ENCODE data around the gene SDC4.
A peak's percentile ranks its signal among the peaks of the same experiment; 100 is the strongest.

Gene SDC4, protein sequence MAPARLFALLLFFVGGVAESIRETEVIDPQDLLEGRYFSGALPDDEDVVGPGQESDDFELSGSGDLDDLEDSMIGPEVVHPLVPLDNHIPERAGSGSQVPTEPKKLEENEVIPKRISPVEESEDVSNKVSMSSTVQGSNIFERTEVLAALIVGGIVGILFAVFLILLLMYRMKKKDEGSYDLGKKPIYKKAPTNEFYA

DNA sequence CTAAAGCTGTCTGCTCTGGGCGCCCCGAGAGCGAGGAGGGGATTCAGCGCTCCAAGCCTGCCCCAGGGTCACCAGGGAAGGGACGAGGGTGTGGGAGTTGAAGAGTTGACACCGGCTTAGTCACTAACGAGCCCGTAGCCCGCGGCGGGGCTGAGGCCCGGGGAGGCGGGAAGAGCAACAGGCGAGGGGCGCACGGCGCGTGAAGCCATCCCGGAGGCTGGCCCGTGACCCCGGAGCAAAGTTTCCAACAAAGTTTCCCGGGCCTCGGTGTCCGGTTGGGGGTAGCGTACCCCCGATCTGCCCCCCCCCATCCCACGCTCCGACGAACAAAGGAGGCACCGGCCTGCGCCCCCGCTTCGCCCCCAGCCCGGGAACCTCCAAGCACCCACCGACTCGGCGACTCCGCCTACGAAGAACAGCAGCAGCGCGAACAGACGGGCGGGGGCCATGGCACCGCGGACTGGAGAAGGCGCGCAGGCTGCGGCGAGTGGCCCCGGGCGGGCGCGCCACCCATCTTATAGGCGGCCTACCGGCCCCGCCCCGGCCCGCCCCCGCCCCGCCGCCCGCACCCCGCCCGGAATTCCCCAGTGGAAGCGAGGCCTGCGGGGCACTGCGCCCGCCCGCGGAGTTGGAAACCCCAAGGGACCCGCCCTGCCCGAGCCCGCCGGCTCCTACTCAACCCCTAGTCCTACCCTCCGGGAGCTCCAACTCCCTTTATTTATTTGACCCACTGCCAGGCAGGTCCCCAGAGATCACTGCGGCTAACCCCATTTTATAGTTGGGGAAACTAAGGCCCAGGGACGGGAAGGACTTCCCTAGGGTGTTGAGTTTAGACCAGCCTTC lies at the start of gene SDC4:
Gene SDC4 (minus strand): TSS at position 489 of the 843 bp plus-strand sequence. CDS start 40 bp downstream, at position 449.
- DNase-seq, result peak; percentile 75 to 81

DNA sequence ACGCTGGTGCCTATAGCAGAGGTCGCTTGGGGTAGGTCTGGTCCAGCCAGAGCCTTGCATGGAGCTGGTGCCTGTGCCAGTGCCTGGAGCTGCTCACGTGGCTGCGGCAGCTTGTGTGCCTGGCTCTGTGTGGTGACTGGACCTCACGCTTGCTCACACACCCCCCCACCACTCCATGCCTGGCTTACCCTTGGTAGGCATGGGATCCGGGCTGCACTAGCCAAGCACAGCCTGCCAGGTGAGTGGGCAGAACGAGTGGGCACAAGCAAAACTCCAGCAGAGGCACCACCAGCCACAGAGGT lies 46.8 kb upstream of the SDC4 start:
- DNase-seq, result no peak

DNA sequence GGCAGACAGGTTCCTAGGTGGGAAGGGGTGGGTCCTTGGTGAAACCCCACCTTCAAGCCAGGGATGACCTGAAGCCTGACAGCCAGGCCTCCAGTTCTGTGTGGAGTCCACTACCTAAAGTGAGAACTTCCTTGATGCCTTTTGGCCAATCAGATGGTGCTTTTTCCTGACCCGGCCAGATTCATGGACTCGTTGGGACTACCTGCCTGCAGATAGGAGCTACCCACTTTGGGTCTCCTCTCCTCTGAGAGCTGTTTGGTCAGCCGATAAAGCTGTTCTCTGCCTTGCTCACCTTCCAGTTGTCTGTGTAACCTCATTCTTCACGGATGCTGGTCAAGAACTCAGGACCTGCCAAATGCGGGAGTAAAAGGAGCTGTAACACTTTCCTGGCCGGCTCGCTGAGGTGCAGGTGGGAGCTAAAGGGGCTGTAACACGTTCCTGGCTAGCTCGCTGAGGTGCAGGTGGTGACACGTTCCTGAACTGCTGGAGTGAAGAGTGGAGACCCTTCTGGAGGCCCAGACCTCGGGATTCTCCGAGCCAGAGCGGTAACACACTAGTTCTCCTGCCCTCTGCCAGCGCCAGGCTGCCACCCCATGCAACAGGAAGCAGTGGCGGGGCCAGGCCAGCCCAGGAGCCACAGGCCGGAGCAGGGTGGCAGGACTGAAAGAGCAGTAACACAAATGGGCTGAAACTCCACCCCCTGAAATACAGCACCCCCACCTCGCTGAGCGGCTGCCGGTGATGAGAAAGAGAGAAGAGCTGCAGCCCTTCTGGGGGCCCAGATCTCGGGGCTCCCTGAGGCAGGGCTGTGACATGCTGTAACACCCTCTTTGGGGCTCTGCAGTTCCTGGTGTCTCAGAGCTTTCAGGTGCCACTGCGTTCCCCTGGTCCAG lies 46.2 kb upstream of the SDC4 start:
- DNase-seq, result no peak

DNA sequence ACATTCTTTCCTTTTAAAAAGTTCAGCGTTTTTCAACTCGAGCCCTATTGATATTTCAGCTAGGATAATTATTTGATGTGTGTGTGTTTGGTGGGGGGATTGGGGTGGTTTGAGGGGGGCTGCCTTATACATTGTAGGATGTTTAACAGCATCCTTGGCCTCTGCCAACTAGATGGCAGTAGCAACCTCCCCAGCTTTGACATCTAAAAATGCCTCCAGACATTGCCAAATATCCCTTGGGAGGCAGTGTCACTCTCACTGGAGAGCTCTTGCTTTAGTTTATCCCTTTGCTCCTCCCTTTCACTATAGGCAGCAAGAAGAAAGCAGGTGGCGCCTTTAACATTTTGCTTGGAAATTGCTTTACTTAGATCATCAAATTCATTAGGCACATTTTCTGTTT lies 44.5 kb upstream of the SDC4 start:
- DNase-seq, result no peak

DNA sequence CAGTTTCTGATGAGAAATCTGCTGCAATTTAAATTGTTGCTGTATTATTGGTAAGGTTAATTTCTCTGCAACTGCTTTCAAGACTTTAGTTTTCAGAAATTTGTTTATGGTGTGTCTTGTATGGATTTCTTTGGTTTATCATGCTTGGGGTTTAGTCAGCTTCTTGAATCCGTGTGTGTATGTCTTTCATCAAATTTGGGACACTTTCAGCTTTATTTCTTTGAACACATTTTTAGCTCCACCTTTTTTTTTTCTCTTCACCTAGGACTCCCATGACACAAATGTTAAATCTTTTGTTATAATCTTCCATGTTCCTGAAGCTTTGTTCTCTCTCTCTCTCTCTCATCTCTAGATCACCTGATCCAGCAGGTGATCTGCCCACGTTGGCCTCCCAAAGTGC lies 43.3 kb upstream of the SDC4 start:
- no peak for DNase-seq

DNA sequence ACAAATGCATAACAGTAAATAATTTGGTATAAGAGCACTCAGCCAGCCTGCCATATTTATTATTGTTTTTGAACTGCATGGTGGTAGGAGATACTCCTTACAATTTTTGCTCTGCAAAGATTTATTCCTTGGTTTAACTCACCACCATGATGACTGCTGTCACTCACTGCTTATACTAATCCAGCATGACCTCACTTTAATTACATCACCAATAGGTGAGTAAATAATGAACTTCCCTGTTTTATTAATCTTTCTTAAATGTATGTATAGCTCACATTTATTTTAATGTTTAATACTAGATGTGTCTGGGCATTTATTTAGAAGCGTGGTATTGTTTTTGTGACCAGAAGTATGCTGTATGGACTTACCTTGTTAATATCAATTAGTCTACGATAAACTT lies 42.7 kb upstream of the SDC4 start:
- DNase-seq, result no peak

DNA sequence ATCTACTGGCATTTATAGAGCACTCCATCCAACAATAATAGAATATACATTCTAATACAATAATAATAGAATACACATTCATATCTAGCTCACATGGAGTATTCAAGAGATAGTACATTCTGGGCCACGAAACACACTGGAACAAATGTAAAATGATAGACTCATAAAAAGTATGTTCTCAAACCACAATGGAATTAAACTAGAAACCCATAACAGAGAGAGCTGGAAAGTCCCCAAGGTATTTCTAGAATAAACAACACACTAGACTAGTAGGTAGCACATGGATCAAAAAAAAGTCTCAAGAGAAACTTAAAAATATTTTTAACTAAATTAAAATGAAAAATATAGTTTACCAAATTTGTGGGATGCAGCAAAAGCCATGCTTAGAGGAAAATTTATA lies 39.0 kb upstream of the SDC4 start:
- no peak for DNase-seq

DNA sequence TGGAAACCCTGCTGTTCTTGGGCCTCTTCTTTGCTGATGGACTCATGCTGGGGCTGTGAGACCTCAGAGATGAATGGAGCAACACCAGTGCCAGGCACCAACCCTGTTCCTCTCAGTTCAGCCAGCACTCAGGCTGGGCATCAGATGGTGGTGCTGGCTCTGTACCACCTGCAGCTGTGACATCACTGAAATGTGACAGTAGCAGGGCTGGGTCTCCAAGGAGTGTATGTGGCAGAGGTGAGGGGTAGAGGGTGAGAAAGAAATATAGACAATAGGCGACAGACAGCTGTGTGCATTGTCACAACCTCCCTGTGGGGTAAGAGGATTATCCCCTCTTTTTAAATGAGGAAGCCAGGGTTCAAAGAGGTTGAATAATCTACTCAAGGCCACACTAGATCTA lies 30.0 kb upstream of the SDC4 start, which contains the start of gene TP53TG5:
Gene TP53TG5 (minus strand): TSS at position 135 of the 400 bp plus-strand sequence. CDS start 89 bp downstream, at position 46.
- DNase-seq, result no peak

DNA sequence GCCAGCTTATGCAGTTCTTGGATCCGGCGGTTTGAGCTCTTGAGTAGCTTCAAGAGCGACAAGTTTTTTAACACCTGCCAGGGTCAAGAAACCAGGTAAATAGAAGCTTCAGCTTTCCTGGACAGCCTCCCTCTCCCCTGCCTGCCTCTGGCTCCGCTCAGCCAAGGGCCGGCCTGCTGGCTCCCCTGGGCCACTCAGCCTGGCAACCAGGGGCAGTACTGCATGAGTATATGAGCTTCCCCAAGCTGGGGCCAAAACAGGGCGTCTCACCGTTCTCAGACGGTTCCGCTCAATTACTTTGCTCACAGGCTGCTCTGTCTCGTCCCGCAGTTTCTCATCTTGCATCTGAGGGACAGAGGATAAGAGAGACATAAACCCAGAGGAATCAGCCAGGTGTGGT lies 29.0 kb upstream of the SDC4 start:
- no peak for DNase-seq

DNA sequence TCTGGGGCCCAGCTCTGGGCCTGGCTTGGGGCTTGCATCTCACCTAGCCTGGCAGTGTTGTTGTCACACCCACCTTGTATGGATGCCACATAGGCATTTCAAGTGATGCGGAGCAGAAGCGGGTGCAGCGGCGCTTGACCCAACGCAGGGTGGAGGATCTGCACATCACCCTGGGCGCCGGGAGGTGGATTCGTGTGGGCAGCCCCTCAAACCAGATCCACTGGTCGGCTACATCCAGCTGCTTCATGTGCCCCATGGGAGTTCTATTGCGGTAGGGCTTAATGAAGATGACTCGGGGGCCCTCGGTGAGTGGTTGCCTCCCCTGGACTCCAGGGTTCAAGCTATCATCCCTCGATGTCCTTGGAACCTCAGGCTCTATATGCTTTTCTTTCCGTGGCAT lies 26.7 kb upstream of the SDC4 start:
- no peak for DNase-seq

DNA sequence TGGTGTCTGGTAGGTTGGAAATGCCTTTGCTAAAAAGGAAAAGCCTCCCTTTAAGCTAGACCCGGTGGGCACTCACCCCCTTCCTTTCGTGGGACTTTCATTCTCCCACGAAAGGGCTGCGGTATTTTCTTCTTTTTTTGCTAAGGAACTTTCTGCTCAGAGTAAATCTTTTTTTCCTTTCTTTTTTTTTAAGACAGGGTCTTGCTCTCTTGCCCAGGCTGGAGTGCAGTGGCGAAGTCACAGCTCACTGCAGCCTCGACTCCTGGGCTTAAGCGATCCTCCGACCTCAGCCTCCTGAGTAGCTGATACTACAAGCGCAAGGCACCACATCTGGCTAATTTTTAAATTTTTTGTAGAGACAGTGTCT lies 25.9 kb upstream of the SDC4 start:
- no peak for DNase-seq

DNA sequence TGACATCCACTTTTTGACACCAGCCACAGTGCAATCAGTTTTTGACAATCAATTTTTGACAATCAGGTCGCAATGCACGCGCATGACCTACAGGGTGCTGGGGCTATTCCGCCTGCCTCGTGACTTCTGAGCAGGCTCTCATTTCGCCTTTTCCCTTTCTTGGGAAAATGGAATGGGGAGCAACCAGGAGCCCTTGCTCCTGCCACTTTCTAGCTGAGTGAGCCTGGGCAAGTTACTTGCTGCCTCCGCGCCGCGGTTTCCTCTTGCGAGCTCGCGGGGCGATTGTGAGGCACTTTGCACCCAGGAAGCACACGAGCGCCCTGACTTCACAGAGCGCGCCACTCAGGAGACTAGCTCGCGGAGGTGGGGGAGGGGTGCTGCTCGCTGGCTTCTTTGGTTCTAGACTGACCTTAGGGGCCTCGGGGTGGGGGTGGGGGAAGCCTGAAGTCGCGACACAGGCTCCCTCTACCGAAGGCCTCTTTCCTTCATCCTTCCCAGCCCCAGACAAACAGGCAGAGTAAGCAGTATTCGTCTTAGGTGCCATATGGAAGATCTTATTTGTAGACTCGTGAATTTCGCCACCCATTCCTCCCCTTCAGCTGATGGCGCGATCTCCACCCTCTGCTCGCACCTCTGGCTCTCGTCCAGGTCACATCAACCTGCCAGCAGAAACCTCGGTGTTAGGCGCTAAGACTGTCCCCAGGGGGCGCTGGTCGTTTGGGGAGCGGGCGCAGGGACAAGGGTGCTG lies 25.3 kb upstream of the SDC4 start:
- DNase-seq, result peak; percentile 95 to 97

DNA sequence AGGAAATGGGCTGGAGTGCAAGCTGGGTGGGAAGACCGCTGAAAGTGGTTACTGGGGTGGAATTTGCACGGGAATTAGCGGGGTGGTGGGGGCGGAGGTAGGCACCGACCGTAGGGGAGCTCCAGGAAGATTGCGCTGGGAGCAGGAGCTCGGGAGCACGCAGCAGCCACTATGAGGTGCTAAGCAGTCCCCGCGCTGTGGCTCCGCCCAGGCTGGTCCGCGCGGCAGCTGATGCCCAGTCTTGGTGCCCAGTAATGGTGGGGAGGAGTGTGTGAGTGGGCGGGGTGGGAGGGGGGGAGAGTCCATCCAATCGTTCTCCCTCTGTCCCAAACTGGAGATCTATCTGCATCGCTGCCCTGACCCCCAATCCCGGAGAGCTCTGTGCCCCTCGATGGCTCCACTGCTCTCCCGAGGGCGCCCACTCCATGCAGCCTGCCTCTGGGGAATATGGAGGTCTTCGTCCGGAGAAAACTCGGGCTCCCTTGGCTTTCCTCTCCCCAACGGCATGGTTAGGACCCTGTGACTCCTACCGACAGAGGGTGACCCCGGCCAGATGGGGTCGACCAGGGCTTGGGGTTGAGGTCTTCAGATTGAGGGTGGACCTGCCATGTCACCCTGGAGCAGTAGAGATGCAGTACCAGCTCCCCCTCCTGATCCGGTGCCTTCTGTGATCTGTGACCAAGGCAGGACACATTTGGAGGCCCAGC lies 24.6 kb upstream of the SDC4 start:
- DNase-seq, result peak in 1 of 2 experiments; percentile 25

DNA sequence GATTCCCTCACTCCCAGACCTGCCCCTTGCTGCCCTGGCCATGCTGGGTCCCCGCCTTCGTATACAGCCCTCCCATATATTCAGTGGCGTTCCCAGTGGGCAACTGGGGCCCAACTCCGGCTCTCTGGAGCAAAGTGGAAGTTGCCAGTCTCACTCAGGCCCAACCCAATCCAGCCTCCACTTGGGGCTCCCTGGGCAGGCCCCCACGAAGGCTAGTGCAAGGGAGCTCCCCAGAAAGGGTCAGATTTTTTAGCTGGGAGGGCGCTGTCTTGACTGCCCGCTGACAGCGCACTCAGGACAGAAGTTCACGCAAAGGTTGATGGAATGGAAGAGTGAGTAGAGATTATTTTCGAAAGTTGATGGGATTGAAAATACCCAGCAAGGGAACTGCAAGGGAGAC lies 24.0 kb upstream of the SDC4 start:
- DNase-seq, result peak in 1 of 2 experiments; percentile 16

DNA sequence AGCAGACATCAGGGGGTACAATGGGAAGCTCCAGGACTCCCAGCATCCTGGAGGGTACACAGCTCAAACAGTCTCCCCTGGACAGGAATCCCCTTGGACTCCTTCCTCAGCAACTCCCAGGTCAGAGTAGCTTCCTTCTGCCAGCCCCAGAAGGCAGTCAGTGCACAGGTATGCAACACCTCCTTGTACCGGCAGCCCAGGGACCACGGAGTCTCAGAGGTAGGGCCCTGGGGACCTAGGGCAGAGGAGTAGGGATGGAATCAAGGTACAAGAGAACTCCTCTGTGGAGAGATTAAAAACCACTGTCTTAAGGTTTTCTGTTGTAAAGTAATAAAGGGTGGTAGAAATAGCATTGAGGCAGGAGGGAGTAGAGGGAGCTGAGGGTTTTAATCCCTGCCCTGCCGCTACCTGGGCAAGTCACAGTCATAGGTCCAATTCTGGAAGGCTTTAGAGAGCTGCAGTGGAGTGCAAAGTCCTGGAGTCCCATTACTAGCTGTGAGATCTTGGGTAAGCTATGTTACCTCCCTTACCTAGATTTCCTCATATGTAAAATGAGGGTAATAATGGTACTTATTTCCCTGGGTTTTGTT lies 22.4 kb upstream of the SDC4 start:
- DNase-seq, result peak in 1 of 2 experiments; percentile 14

DNA sequence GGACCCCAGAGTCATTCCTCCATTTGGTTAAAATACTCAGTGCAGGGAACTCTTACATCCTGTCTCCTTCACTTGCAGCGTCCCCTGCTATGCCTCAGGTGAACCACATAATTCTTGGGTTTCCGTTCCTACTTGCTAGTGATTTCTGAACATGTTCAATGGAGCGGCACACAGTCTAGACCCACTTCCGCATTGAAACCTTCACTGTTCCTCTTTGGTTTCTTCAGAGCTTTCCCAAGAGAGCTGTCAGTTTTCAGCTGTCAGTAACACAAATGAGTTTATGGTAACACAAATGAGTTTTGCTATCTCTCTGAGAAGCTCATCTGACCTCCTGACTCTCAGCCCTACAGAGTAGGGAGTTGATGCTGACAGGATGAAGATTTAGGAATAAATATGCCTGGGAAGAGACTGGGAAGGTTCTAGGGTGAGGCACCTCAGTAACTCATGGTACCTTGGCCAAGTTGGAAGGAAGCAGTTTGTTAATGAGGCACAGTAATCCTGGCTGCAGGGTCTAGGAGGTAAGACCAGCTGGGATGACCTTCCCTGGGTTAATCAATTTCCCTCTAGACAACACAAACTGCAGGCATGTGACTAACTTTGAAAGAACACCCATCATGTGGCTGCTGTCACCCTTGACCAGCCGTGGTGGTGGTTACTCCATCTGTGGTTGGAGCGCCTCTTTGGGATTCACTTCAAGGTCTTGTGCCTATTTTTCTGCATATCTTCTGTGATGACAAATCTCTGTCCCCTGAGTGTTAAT lies 20.2 kb upstream of the SDC4 start:
- DNase-seq, result peak in 1 of 2 experiments; percentile 26

DNA sequence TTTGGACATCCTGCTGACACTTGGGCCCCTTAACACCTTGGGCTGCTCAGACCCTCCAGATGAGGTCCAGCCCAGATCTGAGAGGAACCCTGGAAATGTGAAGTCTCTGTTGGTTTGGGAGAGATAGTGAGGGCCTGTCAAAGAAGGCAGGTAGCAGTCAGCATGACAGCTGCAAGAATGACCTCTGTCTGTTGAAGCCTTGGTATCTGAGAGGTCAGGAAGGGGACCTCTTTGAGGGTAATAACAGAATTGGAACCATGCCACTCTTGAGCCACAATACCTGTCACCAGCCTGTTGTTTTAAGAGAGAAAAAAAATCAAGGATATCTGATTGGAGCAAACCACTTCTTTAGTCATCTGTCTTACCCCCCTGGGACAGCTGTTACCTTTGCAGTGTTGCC lies 18.9 kb upstream of the SDC4 start:
- DNase-seq, result no peak

DNA sequence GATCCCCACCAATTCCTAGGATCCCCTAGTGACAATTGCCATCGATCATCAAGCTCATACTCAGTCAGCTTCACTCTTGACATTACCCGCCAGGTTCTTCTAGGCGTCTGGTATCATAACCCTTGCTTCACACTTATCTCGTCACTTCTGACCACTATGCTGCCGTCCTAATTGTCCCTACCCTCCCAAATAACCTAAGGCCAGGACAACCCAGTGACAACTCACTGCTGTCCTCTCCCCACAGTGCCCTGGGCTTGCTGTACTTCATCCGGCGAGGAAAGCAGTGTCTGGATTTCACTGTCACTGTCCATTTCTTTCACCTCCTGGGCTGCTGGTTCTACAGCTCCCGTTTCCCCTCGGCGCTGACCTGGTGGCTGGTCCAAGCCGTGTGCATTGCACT lies 18.4 kb upstream of the SDC4 start:
- no peak for DNase-seq

DNA sequence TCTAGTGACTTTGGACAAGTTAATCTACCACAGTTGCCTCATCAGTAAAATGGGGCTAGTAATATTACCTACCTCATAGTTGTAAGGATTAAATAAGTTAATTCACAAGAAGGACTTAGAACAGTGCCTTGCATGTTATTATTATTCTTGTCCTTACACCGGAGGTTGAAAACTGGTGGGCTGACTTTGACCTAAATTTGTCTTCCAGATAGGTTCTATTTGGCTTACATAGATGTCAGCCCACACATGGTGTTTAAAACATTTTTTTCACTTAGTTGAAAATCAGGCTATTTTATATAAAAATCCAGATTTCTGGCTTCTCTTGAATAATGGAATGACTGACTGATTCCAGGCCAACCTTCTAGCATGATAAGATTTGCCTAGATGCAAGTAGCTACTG lies 18.0 kb upstream of the SDC4 start:
- DNase-seq, result no peak

DNA sequence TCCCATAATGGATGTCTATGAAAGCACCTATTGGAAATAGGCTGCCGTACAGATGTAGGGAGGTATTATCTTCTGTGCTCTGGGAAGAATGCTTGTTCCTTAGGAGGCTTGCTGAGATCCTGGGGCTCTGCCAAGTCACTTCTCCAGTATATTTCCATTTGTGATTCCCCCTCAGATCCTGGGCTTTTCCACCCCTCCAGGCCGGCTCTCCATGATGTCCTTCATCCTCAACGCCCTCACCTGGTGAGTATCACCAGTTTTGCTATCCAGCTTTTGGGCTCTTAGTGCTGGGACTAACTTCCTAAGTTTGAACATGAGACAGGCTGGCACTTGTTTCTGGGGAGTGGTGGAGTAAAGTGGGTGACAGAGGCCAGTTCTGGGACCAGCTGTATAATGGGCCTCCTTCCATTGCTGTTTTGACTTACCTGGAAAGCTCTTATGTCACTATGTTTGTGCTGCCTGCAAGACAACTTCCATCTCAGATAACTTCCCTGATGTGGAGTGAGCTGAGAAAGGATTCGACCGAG lies 17.3 kb upstream of the SDC4 start:
- peak in 1 of 2 experiments; percentile 2 for DNase-seq

Measured in activated T-cell treated with anti-CD3 and anti-CD28 coated beads, Interleukin-2, amount 50 U/mL, for 48 hours (primary cell).